ENCODE data around the gene CTU2. TPM values are rescaled to one million over a fixed set of nuclear protein-coding genes. Genes with fewer than 3 reads are reported as not detected.
"Not testable (repeated sequence)": the region's sequence is repeated elsewhere in the genome, so short reads cannot be mapped to it uniquely, and the experiment has no call there.

CTU2 gene
- 10.8 TPM for total RNA-seq (ENCODE audit: insufficient read depth, low replicate concordance)

GRCh38 chr16:88706229-88706964 lies at the start of gene CTU2, which contains the start of gene RNF166:
Gene CTU2 (plus strand): TSS chr16:88706503. CDS start chr16:88706531, 28 bp downstream.
Gene RNF166 (minus strand): TSS chr16:88706408. CDS start chr16:88706325, 83 bp downstream.
- DNase-seq (ENCODE audit: low spot score), result peak; percentile 81

- no peak for DNase-seq (ENCODE audit: low spot score)
Measured at GRCh38 chr16:88657371-88657770, 48.9 kb upstream of the CTU2 start.

GRCh38 chr16:88658714-88659113 lies 47.6 kb upstream of the CTU2 start:
- DNase-seq (ENCODE audit: low spot score), result no peak

- DNase-seq (ENCODE audit: low spot score), result no peak
Measured at GRCh38 chr16:88659160-88659559, 47.1 kb upstream of the CTU2 start.

GRCh38 chr16:88661468-88661867 lies 44.8 kb upstream of the CTU2 start:
- no peak for DNase-seq (ENCODE audit: low spot score)

- DNase-seq (ENCODE audit: low spot score), result no peak
Measured at GRCh38 chr16:88662222-88662842, 44.0 kb upstream of the CTU2 start.

GRCh38 chr16:88662843-88663606 lies 43.3 kb upstream of the CTU2 start, which contains the start of gene MVD:
Gene MVD (minus strand): TSS chr16:88663091. CDS start chr16:88663080, 11 bp downstream.
- peak; percentile 99 for DNase-seq (ENCODE audit: low spot score)

GRCh38 chr16:88665148-88665547 lies 41.2 kb upstream of the CTU2 start:
- DNase-seq (ENCODE audit: low spot score), result no peak

GRCh38 chr16:88665570-88665969 lies 40.7 kb upstream of the CTU2 start:
- DNase-seq (ENCODE audit: low spot score), result no peak

GRCh38 chr16:88667461-88667860 lies 38.8 kb upstream of the CTU2 start:
- no peak for DNase-seq (ENCODE audit: low spot score)

GRCh38 chr16:88669493-88669892 lies 36.8 kb upstream of the CTU2 start:
- DNase-seq (ENCODE audit: low spot score), result not testable (repeated sequence)

- no peak for DNase-seq (ENCODE audit: low spot score)
Measured at GRCh38 chr16:88669980-88670379, 36.3 kb upstream of the CTU2 start.

- DNase-seq (ENCODE audit: low spot score), result no peak
Measured at GRCh38 chr16:88671806-88672205, 34.5 kb upstream of the CTU2 start.

GRCh38 chr16:88672776-88673175 lies 33.5 kb upstream of the CTU2 start:
- DNase-seq (ENCODE audit: low spot score), result no peak

GRCh38 chr16:88673716-88674379 lies 32.5 kb upstream of the CTU2 start:
- no peak for DNase-seq (ENCODE audit: low spot score)

GRCh38 chr16:88676502-88677242 lies 29.6 kb upstream of the CTU2 start:
- no peak for DNase-seq (ENCODE audit: low spot score)

GRCh38 chr16:88677721-88678120 lies 28.6 kb upstream of the CTU2 start:
- no peak for DNase-seq (ENCODE audit: low spot score)

- DNase-seq (ENCODE audit: low spot score), result no peak
Measured at GRCh38 chr16:88678224-88678979, 27.9 kb upstream of the CTU2 start.

- DNase-seq (ENCODE audit: low spot score), result no peak
Measured at GRCh38 chr16:88680554-88681083, 25.7 kb upstream of the CTU2 start.

All from umbilical cord (tissue), 2 donors.